ENCODE measurements around the gene JMJD7.
A peak's percentile ranks its signal among the peaks of the same experiment; 100 is the strongest.

The JMJD7 gene

GRCh38 chr15:41801185-41801584, 26.7 kb upstream of the JMJD7 start:
- DNase-seq (ENCODE audit: low read depth in 2 of 2), result no peak

- DNase-seq (ENCODE audit: low read depth in 2 of 2), result no peak
Observed at GRCh38 chr15:41801850-41802455, 25.9 kb upstream of the JMJD7 start.

- no peak for DNase-seq (ENCODE audit: low read depth in 2 of 2)
Observed at GRCh38 chr15:41804361-41804760, 23.5 kb upstream of the JMJD7 start.

GRCh38 chr15:41804916-41805666, 22.8 kb upstream of the JMJD7 start:
- no peak for DNase-seq (ENCODE audit: low read depth in 2 of 2)

- DNase-seq (ENCODE audit: low read depth in 2 of 2), result no peak
Observed at GRCh38 chr15:41805711-41806110, 22.2 kb upstream of the JMJD7 start.

GRCh38 chr15:41806291-41807181, 21.4 kb upstream of the JMJD7 start:
- DNase-seq (ENCODE audit: low read depth in 2 of 2), result no peak

- no peak for DNase-seq (ENCODE audit: low read depth in 2 of 2)
Observed at GRCh38 chr15:41809121-41809520, 18.8 kb upstream of the JMJD7 start.

- DNase-seq (ENCODE audit: low read depth in 2 of 2), result no peak
Observed at GRCh38 chr15:41809526-41810220, 18.2 kb upstream of the JMJD7 start.

- no peak for DNase-seq (ENCODE audit: low read depth in 2 of 2)
Observed at GRCh38 chr15:41810651-41811431, 17.1 kb upstream of the JMJD7 start.

- peak; percentile 59 to 67 for DNase-seq (ENCODE audit: low read depth in 2 of 2)
Observed at GRCh38 chr15:41811432-41812195, 16.3 kb upstream of the JMJD7 start.

- DNase-seq (ENCODE audit: low read depth in 2 of 2), result no peak
Observed at GRCh38 chr15:41812820-41813375, 15.0 kb upstream of the JMJD7 start.

GRCh38 chr15:41813426-41813825, 14.5 kb upstream of the JMJD7 start:
- DNase-seq (ENCODE audit: low read depth in 2 of 2), result no peak

- no peak for DNase-seq (ENCODE audit: low read depth in 2 of 2)
Observed at GRCh38 chr15:41814534-41814933, 13.4 kb upstream of the JMJD7 start.

- no peak for DNase-seq (ENCODE audit: low read depth in 2 of 2)
Observed at GRCh38 chr15:41816788-41817187, 11.1 kb upstream of the JMJD7 start.

GRCh38 chr15:41817327-41817726, 10.6 kb upstream of the JMJD7 start:
- no peak for DNase-seq (ENCODE audit: low read depth in 2 of 2)

- DNase-seq (ENCODE audit: low read depth in 2 of 2), result no peak
Observed at GRCh38 chr15:41817781-41818180, 10.1 kb upstream of the JMJD7 start.

GRCh38 chr15:41819455-41820050, 8.3 kb upstream of the JMJD7 start:
- no peak for DNase-seq (ENCODE audit: low read depth in 2 of 2)

GRCh38 chr15:41820791-41821423, 7.0 kb upstream of the JMJD7 start:
- DNase-seq (ENCODE audit: low read depth in 2 of 2), result no peak

GRCh38 chr15:41821831-41822230, 6.1 kb upstream of the JMJD7 start:
- DNase-seq (ENCODE audit: low read depth in 2 of 2), result no peak

Measured in activated CD4-positive, alpha-beta T cell treated with anti-CD3 and anti-CD28 coated beads for 24 hours (primary cell).